T-cell (primary cell): ENCODE results near the gene CCT7. TPM values are rescaled to one million over a fixed set of nuclear protein-coding genes. Genes with fewer than 3 reads are reported as not detected.
"Not testable (repeated sequence)": the region's sequence is repeated elsewhere in the genome, so short reads cannot be mapped to it uniquely, and the experiment has no call there.

Experiments used
- ATAC-seq, 4 experiments: fragments of 200-7000 bp in 3 of 4; fragments of 150-1000 bp in 1 of 4; cut with Tn5 transposase; replicated peaks in 1 of 4; 1 replicate in 3 of 4; 2 replicates in 1 of 4; pipeline ENCODE4 v1.10.0; 2021; ENCODE audit warnings: moderate library complexity in 3 of 4, mild to moderate bottlenecking in 2 of 4, moderate number of reproducible peaks in 1 of 4
- CTCF ChIA-PET, 2 donors: fragments of 300-600 bp; sonication (Branson Sonifier 250); formaldehyde crosslinking; loops; one replicate each; lab custom pipeline; 2022; ENCODE audit warnings: antibody characterized with exemption in 2 of 2; lab: Charles Lee
- POLR2A ChIA-PET, 2 donors: fragments of 300-600 bp; sonication (Branson Sonifier 250); formaldehyde crosslinking; loops; one replicate each; lab custom pipeline; 2022; ENCODE audit warnings: antibody characterized with exemption in 2 of 2; lab: Charles Lee
- DNase-seq, 35 experiments: peaks; one replicate each; pipeline versions ENCODE4 v3.0.0 to v3.0.0-alpha.2; 2013 to 2023
- H3K27ac ChIP-seq: one replicate; pipeline ENCODE4 v1.5.1; 2013; ENCODE audit warnings: low read length
- H3K27me3 ChIP-seq, 2 experiments: replicated peaks in 1 of 2; 1 replicate in 1 of 2; 2 replicates in 1 of 2; pipeline versions ENCODE4 v1.6.1 to v1.7.0; 2013; ENCODE audit warnings: low read length in 1 of 2, mixed read lengths in 1 of 2; ENCODE audit not compliant: control insufficient read depth in 2 of 2, insufficient read depth in 2 of 2; ENCODE audit errors: extremely low read depth in 1 of 2
- H3K36me3 ChIP-seq, 2 donors: 1 replicate in 1 of 2; 2 replicates in 1 of 2; pipeline versions ENCODE4 v1.6.1 to v1.7.0; 2013; ENCODE audit warnings: low read length in 1 of 2; ENCODE audit not compliant: control insufficient read depth in 2 of 2, insufficient read depth in 1 of 2; ENCODE audit errors: extremely low read depth in 1 of 2
- H3K4me1 ChIP-seq, 2 experiments: 1 replicate in 1 of 2; 2 replicates in 1 of 2; pipeline versions ENCODE4 v1.6.1 to v1.7.0; 2013; ENCODE audit warnings: low read length in 2 of 2, mixed read lengths in 1 of 2; ENCODE audit not compliant: insufficient read depth in 2 of 2, control insufficient read depth in 1 of 2; ENCODE audit errors: extremely low read depth in 1 of 2
- H3K4me3 ChIP-seq, 2 donors: 1 replicate in 1 of 2; 2 replicates in 1 of 2; pipeline versions ENCODE4 v1.5.1 to v1.7.0; 2013; ENCODE audit warnings: mild to moderate bottlenecking in 2 of 2, low read length in 1 of 2, moderate library complexity in 1 of 2; ENCODE audit not compliant: control insufficient read depth in 1 of 2; ENCODE audit errors: extremely low read depth in 1 of 2
- H3K9me3 ChIP-seq: 2 replicates; pipeline ENCODE4 v1.7.0; 2013
- H3K27ac Mint-ChIP-seq, 2 donors: one replicate each; pipeline ENCODE4 v1.8.0; 2020 to 2021; ENCODE audit warnings: mild to moderate bottlenecking in 2 of 2, mixed read lengths in 2 of 2
- H3K27me3 Mint-ChIP-seq, 2 donors: one replicate each; pipeline ENCODE4 v1.8.0; 2021 to 2022; ENCODE audit warnings: mixed read lengths in 2 of 2
- H3K36me3 Mint-ChIP-seq: one replicate; pipeline ENCODE4 v1.8.0; 2021; ENCODE audit warnings: mixed read lengths
- H3K4me1 Mint-ChIP-seq, 3 donors: one replicate each; pipeline ENCODE4 v1.8.0; 2020 to 2022; ENCODE audit warnings: mixed read lengths in 3 of 3, mild to moderate bottlenecking in 1 of 3
- H3K4me3 Mint-ChIP-seq, 3 donors: one replicate each; pipeline ENCODE4 v1.8.0; 2020 to 2022; ENCODE audit warnings: mild to moderate bottlenecking in 3 of 3, mixed read lengths in 3 of 3, moderate library complexity in 3 of 3
- H3K9me3 Mint-ChIP-seq, 3 donors: one replicate each; pipeline ENCODE4 v1.8.0; 2020 to 2022; ENCODE audit warnings: mixed read lengths in 3 of 3
- WGBS: methylation state at CpG from one replicate; pipeline ENCODE4 v1.1.5; 2013; ENCODE audit warnings: missing lambda C conversion rate; ENCODE audit not compliant: insufficient coverage; 5-methylcytosine and 5-hydroxymethylcytosine counted together
- total RNA-seq, 35 experiments: library from RNA in 6 of 35; stranded (reverse) in 6 of 35; fragments of 120-200 nt in 1 of 35; gene quantifications; one replicate each; pipeline versions ENCODE4 v1.2.1 to v1.2.4 and lab custom pipeline; 2013 to 2026

Gene CCT7
- total RNA-seq (100 to 1,000 TPM; 120 to 210 (median 193) TPM), total RNA-seq (lab: John Stamatoyannopoulos, UW) (90.7 to 777 (median 149) reads per million in 29 experiments)
- 166 TPM for total RNA-seq (2013)

GRCh38 chr2:73233932-73234832 lies at the start of gene CCT7:
TSS of gene CCT7 (plus strand) at chr2:73234308. CDS start at chr2:73234379, 71 bp downstream.
- ChIA-PET POLR2A (interaction anchor here in 1 of 2 donors (1.2 to 2.0 kb wide), 4 partner anchors 14 to 151 kb away, joined by 3 to 7 read pairs (median 3); partner anchors contain the start of genes ALMS1 and FBXO41), CTCF (interaction anchor here in 1 of 2 donors (1.1 to 2.2 kb wide), 6 partner anchors 21 to 164 kb away, joined by 3 to 14 read pairs (median 5); partner anchors contain the start of genes ALMS1 and EGR4)
- Mint-ChIP-seq H3K4me1 (peaks cover 45 to 48% (median 46%) of the 10 kb centered on the region in 3 donors), H3K27me3 (no peaks in the 10 kb centered on the region), H3K36me3 (peaks cover 5% of the 10 kb centered on the region), H3K27ac (peak within 1 kb of the TSS; percentile 77 to 96), H3K9me3 (no peaks in the 10 kb centered on the region), H3K4me3 (peak within 1 kb of the TSS; percentile 92 to 98 (median 95))
- ATAC-seq (peak; percentile 71 to 74 (median 74)), DNase-seq (peak; percentile 76 to 93 (median 88))
- H3K27ac ChIP-seq, result peak within 1 kb of the TSS; percentile 92
- no peaks in the 10 kb centered on the region for H3K27me3 ChIP-seq
- peaks cover 0 to 12% of the 10 kb centered on the region in 2 donors for H3K36me3 ChIP-seq
- WGBS, result under 1% methylated on average over 57 of the region's 69 CpGs
- H3K9me3 ChIP-seq, result no peaks in the 10 kb centered on the region
- peak within 1 kb of the TSS; percentile 75 to 99 for H3K4me3 ChIP-seq
- H3K4me1 ChIP-seq, result peaks cover 15 to 39% of the 10 kb centered on the region in 2 experiments

- Histone ChIP-seq H3K27ac (no peak overlapping the region), H3K4me3 (no peak overlapping the region), H3K9me3 (no peaks in the 10 kb centered on the region), H3K36me3 (no peaks in the 10 kb centered on the region), H3K27me3 (peaks cover 0 to 24% of the 10 kb centered on the region in 2 experiments), H3K4me1 (no peaks in the 10 kb centered on the region)
- Mint-ChIP-seq H3K36me3 (peaks cover 4% of the 10 kb centered on the region), H3K4me3 (no peak overlapping the region), H3K9me3 (peaks cover 0 to 5% (median 0%) of the 10 kb centered on the region in 3 donors), H3K27ac (no peak overlapping the region), H3K27me3 (peaks cover 17 to 26% of the 10 kb centered on the region in 2 donors), H3K4me1 (no peaks in the 10 kb centered on the region)
- POLR2A ChIA-PET, result interaction anchor here in 1 of 2 donors (0.6 kb wide), 1 partner anchor 18 kb away, joined by 3 read pairs; no protein-coding TSS in a partner anchor
- WGBS, result no CpG with 5 or more reads among the region's 2 CpGs
- no peak for ATAC-seq
- no peak for DNase-seq
- CTCF ChIA-PET, result interaction anchor here in 1 of 2 donors (0.7 to 1.0 kb wide), 2 partner anchors 9 to 190 kb away, joined by 3 to 9 read pairs; no protein-coding TSS in a partner anchor
Measured at GRCh38 chr2:73185965-73186364, 48.1 kb upstream of the CCT7 start.

GRCh38 chr2:73187549-73187948 lies 46.6 kb upstream of the CCT7 start:
- DNase-seq (no peak), ATAC-seq (no peak)
- Histone ChIP-seq H3K36me3 (no peaks in the 10 kb centered on the region), H3K4me1 (no peaks in the 10 kb centered on the region), H3K9me3 (no peaks in the 10 kb centered on the region), H3K4me3 (no peak overlapping the region), H3K27me3 (peaks cover 0 to 19% of the 10 kb centered on the region in 2 experiments), H3K27ac (no peak overlapping the region)
- no peaks in the 10 kb centered on the region for H3K4me1 Mint-ChIP-seq
- peaks cover 20 to 23% of the 10 kb centered on the region in 2 donors for H3K27me3 Mint-ChIP-seq
- ChIA-PET POLR2A (no interaction called here), CTCF (no interaction called here)
- H3K27ac Mint-ChIP-seq, result no peak overlapping the region
- H3K9me3 Mint-ChIP-seq, result peaks cover 0 to 5% (median 0%) of the 10 kb centered on the region in 3 donors
- H3K36me3 Mint-ChIP-seq, result peaks cover 4% of the 10 kb centered on the region
- no CpG with 5 or more reads among the region's 2 CpGs for WGBS
- no peak overlapping the region for H3K4me3 Mint-ChIP-seq

GRCh38 chr2:73197579-73197978 lies 36.5 kb upstream of the CCT7 start:
- Histone ChIP-seq H3K27ac (no peak overlapping the region), H3K9me3 (no peaks in the 10 kb centered on the region), H3K27me3 (peaks cover 11 to 31% of the 10 kb centered on the region in 2 experiments), H3K4me3 (no peak overlapping the region), H3K36me3 (no peaks in the 10 kb centered on the region), H3K4me1 (peaks cover 0 to 6% of the 10 kb centered on the region in 2 experiments)
- POLR2A ChIA-PET, result no interaction called here
- DNase-seq (no peak), ATAC-seq (no peak)
- Mint-ChIP-seq H3K36me3 (peaks cover 2% of the 10 kb centered on the region), H3K27me3 (peaks cover 28 to 29% of the 10 kb centered on the region in 2 donors), H3K4me3 (no peak overlapping the region), H3K9me3 (no peaks in the 10 kb centered on the region), H3K27ac (no peak overlapping the region), H3K4me1 (peaks cover 6 to 8% (median 6%) of the 10 kb centered on the region in 3 donors)
- CTCF ChIA-PET, result no interaction called here

GRCh38 chr2:73200281-73200680 lies 33.8 kb upstream of the CCT7 start:
- H3K36me3 ChIP-seq, H3K27ac Mint-ChIP-seq, H3K9me3 ChIP-seq, H3K9me3 Mint-ChIP-seq, POLR2A ChIA-PET, DNase-seq, H3K27ac ChIP-seq, H3K4me3 ChIP-seq, H3K36me3 Mint-ChIP-seq, ATAC-seq, H3K4me3 Mint-ChIP-seq: not testable (repeated sequence)
- Histone ChIP-seq H3K27me3 (peaks cover 16 to 54% of the 10 kb centered on the region in 2 experiments), H3K4me1 (peaks cover 0 to 15% of the 10 kb centered on the region in 2 experiments)
- WGBS, result 65% methylated on average over 2 of the region's 10 CpGs
- H3K4me1 Mint-ChIP-seq, result peaks cover 6 to 11% (median 9%) of the 10 kb centered on the region in 3 donors
- CTCF ChIA-PET, result interaction anchor here (0.7 kb wide), 3 partner anchors 125 to 1688 kb away, joined by 3 to 11 read pairs (median 4); partner anchors contain the start of gene ALMS1 (in 1 of the 2)
- peaks cover 42 to 44% of the 10 kb centered on the region in 2 donors for H3K27me3 Mint-ChIP-seq
